Vagina (tissue), 2 donors: ENCODE results near the gene ZNF474.
A peak's percentile ranks its signal among the peaks of the same experiment; 100 is the strongest.

Experiments
- POLR2A ChIP-seq, 2 donors: fragments of 450-650 bp; IDR thresholded peaks; one replicate each; pipeline ENCODE4 v1.6.1; 2017; ENCODE audit warnings: antibody characterized with exemption in 2 of 2, mild to moderate bottlenecking in 2 of 2, moderate library complexity in 2 of 2
- POLR2AphosphoS5 ChIP-seq, 2 donors: sonication (generic); formaldehyde crosslinking; IDR thresholded peaks; one replicate each; pipeline ENCODE4 v1.9.0; 2017; ENCODE audit warnings: antibody characterized with exemption in 2 of 2, mild to moderate bottlenecking in 2 of 2, low read depth in 1 of 2; ENCODE audit not compliant: insufficient read depth in 1 of 2
- TF ChIP-seq, protein P1 (sequence below), 3 experiments: fragments of 450-650 bp in 2 of 3; fragments of 200-600 bp in 1 of 3; sonication (generic) in 1 of 3; IDR thresholded peaks; one replicate each; pipeline ENCODE4 v1.5.1; 2017 to 2019; ENCODE audit warnings: antibody characterized with exemption in 3 of 3, mild to moderate bottlenecking in 2 of 3, moderate library complexity in 2 of 3

DNA sequence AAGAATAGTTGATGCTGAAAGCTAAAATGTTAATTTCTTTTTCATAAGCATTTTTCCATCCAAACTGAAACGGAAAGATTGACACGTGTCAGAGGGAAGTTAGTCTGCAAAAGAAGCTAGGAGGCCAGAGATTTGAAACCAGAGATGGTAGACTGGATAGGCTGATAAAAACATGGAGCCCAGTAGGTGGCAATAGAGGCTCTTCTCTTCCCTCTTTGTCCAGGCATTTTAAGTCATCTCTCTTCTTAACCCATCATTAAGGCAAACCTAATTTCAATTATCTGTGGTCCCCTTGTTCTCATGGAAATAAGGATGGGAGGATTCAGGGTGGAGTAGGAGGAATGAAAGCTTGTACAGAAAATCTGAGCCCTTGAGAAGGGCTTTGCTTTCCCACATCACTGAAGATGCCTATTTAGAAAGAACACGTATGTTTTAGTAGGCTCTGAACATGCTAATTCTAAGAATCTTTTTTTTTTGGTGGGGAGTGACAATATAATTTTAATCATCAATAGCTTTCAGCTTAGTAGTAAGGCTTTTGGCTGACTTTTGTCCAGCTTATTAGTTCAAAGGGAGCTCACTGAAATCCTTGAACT lies 66.6 kb downstream of the ZNF474 start:
- TF ChIP-seq, protein P1, sequence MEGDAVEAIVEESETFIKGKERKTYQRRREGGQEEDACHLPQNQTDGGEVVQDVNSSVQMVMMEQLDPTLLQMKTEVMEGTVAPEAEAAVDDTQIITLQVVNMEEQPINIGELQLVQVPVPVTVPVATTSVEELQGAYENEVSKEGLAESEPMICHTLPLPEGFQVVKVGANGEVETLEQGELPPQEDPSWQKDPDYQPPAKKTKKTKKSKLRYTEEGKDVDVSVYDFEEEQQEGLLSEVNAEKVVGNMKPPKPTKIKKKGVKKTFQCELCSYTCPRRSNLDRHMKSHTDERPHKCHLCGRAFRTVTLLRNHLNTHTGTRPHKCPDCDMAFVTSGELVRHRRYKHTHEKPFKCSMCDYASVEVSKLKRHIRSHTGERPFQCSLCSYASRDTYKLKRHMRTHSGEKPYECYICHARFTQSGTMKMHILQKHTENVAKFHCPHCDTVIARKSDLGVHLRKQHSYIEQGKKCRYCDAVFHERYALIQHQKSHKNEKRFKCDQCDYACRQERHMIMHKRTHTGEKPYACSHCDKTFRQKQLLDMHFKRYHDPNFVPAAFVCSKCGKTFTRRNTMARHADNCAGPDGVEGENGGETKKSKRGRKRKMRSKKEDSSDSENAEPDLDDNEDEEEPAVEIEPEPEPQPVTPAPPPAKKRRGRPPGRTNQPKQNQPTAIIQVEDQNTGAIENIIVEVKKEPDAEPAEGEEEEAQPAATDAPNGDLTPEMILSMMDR (IDR thresholded peaks at IDR 0.05) = peak; percentile 42 to 65 (median 43)
- no peak for TF ChIP-seq POLR2AphosphoS5 (IDR thresholded peaks at IDR 0.05; ENCODE audit: insufficient read depth in 1 of 2, low read depth in 1 of 2)
- TF ChIP-seq POLR2A (IDR thresholded peaks at IDR 0.05) = no peak
